Metanephros (tissue), 2 donors: ENCODE data around the gene CLDN15. TPM values are rescaled to one million over a fixed set of nuclear protein-coding genes. Genes with fewer than 3 reads are reported as not detected.

Source experiments
- small RNA-seq: library from RNA; depleted of rRNA; stranded (forward); fragments of <200 nt; gene quantifications from one replicate; pipeline ENCODE3, GENCODE V24; 2014; ENCODE audit warnings: low replicate concordance
- total RNA-seq: library from RNA; depleted of rRNA; stranded (reverse); fragments of >200 nt; gene quantifications from one replicate; pipeline ENCODE4 v1.2.3, GENCODE V29; 2014

The CLDN15 gene, protein sequence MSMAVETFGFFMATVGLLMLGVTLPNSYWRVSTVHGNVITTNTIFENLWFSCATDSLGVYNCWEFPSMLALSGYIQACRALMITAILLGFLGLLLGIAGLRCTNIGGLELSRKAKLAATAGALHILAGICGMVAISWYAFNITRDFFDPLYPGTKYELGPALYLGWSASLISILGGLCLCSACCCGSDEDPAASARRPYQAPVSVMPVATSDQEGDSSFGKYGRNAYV
- total RNA-seq = 10.6 TPM

DNA sequence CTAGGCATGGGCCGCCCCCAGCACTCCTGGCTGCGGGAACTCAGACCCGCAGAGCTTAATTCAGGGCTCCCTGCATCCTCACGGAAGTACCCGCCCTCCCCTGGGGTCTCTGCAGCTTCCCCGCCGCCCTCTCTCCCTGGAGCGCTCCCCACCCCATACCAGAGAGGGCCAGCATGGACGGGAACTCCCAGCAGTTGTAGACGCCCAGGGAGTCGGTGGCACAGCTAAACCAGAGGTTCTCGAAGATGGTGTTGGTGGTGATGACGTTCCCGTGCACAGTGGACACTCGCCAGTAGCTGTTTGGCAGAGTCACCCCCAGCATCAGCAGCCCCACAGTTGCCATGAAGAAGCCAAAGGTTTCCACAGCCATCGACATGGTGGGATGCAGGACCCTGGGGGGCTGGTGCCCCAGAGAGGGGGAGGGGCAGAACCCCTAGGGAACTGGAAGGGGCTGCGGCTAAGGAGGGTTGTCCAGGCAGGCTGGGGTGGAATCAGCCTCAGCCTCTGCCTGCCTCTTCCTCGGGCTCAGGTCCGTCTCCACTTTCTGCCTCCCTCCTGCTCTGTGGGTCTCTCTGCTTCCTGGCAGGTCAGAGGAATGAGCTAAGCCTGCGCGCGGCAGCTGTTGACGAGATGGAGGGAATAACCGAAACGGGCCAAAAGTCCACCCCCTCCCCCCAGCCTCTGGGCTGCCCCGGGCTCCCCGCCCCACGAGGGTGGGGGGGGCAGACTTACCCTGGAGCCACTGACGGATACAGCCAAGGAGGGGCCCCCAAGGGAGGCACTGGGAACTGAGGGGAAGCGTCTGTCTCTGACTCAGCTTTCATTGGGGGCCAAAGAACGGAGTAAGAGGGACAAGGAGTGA is at the start of gene CLDN15:
Gene CLDN15 (minus strand): TSS at position 597 of the 862 bp plus-strand sequence. CDS start 221 bp downstream, at position 376.

DNA sequence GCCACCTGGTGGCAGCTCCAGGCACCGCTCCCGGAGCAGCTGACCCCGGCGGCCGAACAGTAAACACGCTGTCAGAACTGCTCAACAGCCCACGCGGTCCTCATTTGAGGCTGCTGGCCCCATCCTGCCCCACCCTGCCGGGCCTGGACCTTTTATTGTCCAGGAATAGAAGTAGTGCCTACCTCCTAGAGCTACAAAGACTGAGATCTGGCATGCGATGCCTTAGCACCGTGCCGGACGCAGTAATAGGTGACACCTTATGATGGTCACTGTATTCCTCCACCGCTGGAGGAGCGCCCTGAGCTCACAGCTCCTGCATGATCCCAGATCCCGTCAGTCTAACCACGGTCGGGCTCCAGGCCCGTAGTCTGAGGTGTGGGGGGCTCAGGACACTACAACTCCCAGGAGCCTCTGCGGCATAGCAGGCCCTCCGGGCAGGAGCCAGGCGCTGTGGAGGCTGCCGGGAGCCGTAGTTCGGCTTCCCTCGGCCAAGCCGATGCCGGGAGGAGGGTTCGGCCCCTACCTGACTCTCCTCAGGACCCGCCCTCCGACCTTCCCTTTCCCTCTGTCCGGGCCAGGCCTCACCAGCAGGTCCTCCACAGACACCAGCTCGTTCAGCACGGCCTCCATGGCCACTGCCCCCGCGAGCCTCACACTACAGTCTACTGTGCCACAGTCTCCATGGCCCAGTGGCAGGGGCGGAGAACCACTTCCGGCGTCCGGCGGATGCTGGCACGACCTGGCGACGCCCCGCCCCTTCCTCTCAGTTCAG is 7.0 kb upstream of the CLDN15 start, which contains the start of gene FIS1:
Gene FIS1 (minus strand): TSS at position 707 of the 772 bp plus-strand sequence. CDS start 77 bp downstream, at position 630.

DNA sequence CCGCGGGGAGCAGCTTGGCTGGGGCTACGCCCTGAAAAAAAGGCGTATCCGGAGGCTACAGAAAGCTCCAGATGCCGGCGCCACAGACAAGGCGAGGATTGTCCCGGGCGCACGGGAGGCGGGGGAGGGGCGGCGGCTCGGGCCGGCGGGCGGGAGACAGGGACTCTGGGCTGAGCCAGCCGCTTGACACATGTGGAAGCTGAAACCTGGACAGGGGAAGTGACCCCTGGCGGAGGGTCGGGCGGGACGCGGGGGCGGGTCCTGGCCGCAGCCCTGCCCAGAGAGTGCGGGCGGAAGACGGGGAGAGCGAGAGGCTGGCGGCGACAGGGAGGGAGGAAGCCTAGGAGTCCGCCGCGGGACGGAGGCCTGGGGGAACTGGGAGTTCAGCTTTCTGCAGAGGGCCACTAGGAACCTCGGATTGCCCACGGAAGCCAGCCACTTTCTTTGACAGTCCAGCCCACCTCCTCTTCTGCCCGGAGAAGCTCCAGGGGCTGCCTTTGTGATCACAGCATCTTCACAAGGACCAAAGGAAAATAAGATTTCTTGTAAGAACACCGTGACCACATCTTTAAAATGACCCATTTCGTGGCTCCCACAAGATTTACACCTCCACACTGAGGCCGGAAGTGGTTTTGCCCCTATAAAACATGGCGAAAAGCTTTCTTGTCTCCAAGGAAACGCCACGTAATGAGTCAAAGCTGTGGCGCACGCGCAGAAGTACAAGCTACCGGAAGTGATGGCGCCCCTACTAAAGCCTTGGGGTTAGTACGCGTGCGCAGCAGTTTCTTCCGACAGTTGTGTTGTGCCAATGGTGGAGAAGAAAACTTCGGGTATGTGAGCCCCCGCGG is 20.0 kb downstream of the CLDN15 start, which contains the start of the genes PLOD3 and ZNHIT1:
Gene PLOD3 (minus strand): TSS at position 194 of the 848 bp plus-strand sequence. CDS start 307 bp downstream, outside the sequence.
Gene ZNHIT1 (plus strand): TSS at position 778 of the 848 bp plus-strand sequence. CDS start 31 bp downstream, at position 809.

DNA sequence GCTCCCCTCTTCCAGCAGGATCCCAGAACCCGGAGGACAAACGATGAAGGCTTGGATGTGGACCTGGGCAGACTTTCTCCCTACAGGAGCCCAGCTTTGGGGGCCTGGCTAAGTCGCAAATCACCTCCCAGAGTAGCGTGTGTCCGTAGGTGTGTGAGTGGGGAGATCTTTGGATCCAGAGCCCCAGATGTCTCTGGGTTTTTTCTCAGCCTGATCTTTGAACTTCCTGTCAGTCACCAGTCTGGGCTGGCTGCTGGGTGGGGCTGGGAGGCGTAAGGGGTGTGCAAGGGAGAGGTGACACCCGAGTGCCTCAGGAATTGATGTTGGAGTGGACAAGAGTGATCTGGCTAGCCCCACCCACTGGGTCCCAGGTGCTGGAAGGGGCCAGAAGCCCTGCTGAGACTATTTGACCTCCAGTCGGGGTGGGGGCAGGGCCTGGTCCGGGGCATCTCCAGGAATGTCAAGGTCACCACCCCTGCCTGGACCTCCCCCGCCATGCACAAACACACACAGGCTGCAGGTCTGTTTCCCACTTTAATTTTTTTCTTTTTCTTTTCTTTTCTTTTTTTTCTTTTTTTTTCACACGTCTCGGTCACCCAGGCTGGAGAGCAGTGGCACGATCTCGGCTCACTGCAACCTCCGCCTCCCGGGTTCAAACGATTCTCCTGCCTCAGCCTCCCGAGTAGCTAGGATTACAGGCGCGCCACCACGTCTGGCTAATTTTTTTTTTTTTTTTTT is 36.6 kb downstream of the CLDN15 start, which contains the start of gene MOGAT3:
Gene MOGAT3 (minus strand): TSS at position 175 of the 738 bp plus-strand sequence. CDS start 182 bp downstream, outside the sequence.

Small RNA genes lying within 50 kb of the gene (small RNA-seq; reads per million reads assigned to genes)
- gene RNU6-1104P = not detected

Other genes with a start within 250 kb of the CLDN15 start
- gene MUC17, start 217.7 kb downstream of the CLDN15 start, total RNA-seq = under 0.01 TPM
- gene TRIM56, start 152.3 kb downstream of the CLDN15 start, total RNA-seq = 16.9 TPM
- gene SERPINE1, start 110.7 kb downstream of the CLDN15 start, total RNA-seq = 3.4 TPM
- gene AP1S1, start 83.3 kb downstream of the CLDN15 start, total RNA-seq = 39.6 TPM
- 0.23 TPM for gene VGF, start 72.2 kb downstream of the CLDN15 start, total RNA-seq
- gene NAT16, start 57.5 kb downstream of the CLDN15 start, total RNA-seq = not detected
- 1.8 TPM for gene MOGAT3, start 36.8 kb downstream of the CLDN15 start, total RNA-seq
- 42.0 TPM for gene PLOD3, start 20.2 kb downstream of the CLDN15 start, total RNA-seq
- gene ZNHIT1, start 19.6 kb downstream of the CLDN15 start, total RNA-seq = 77.1 TPM
- 132 TPM for gene FIS1, start 7.3 kb upstream of the CLDN15 start, total RNA-seq
- 47.1 TPM for gene IFT22, start 84.0 kb upstream of the CLDN15 start, total RNA-seq
- gene COL26A1, start 125.1 kb upstream of the CLDN15 start, total RNA-seq = 21.9 TPM